HG02610 (cell line): ENCODE results near the gene SAYSD1.

Experiments used
- ATAC-seq: cut with Tn5 transposase; IDR thresholded peaks from one replicate; pipeline ENCODE4 v1.9.1; 2021; ENCODE audit warnings: mild to moderate bottlenecking, moderate library complexity; ENCODE audit not compliant: unreplicated experiment

The SAYSD1 gene

DNA sequence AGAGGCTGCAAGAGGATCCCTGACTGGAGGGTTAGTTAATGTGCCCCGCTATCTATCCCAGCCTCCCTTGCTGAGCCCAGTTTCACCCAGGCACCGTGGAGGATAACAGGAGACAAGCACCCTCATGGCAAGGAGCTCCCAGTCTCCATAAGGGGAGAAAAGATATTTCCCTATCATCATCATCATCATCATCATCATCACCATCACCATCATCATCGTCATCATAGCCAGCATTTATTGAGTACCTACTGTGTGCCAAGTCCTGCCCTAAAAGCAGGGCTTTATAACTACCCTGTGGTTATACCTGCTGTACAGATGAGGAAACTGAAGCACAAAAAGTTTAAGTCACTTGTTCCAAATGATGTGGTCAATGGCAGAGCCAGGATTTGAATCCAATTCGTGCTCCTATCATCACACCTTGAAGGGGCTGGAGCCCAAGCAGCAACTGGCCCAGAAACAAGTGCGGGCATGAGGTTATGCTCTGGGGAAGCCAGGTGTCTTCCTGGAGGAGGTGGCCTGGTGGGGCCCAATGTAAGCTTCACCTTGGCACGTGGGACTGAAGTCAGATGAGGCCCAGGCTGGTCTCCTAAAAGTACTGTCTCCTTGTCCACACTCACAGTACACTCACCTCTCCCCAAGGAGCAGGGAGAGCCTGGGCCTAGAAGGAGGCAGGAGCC, 56.4 kb downstream of the SAYSD1 start:
- ATAC-seq = no peak

DNA sequence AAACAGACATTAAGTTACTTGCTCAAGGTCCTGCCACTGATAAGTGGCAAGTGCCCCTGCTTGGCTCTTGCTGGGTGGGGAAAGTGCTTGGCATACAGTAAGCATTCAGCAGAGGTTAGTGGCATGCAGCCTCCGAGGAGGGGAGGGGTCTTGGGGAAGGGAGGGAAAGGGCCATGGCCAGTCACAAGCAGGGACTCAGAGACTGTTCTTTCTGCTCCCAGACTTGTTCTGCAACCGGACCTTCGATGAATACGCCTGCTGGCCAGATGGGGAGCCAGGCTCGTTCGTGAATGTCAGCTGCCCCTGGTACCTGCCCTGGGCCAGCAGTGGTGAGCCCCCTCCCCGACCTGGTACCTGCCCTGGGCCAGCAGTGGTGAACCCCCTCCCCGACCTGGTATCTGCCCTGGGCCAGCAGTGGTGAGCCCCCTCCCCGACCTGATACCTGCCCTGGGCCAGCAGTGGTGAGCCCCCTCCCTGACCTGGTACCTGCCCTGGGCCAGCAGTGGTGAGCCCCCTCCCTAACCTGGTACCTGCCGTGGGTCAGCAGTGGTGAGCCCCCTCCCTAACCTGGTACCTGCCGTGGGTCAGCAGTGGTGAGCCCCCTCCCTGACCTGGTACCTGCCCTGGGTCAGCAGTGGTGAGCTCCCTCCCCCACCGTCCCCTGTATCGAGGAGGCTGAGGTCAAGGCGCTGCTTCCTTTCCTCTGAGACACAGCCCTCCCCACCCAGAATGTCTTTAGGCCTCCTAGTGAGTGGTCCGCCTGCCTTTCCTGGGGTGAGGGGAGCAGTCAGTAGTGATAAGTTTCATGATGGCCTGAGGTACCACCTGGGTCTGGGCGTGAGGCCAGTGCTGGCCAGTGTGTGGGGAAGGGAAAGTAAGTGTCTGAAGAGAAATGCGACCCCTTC, 57.5 kb downstream of the SAYSD1 start:
- no peak for ATAC-seq

- ATAC-seq = no peak
Measured at GRCh38 chr6:39056681-39057080, 58.3 kb downstream of the SAYSD1 start.

- ATAC-seq = no peak
Measured at GRCh38 chr6:39056191-39056590, 58.8 kb downstream of the SAYSD1 start.

DNA sequence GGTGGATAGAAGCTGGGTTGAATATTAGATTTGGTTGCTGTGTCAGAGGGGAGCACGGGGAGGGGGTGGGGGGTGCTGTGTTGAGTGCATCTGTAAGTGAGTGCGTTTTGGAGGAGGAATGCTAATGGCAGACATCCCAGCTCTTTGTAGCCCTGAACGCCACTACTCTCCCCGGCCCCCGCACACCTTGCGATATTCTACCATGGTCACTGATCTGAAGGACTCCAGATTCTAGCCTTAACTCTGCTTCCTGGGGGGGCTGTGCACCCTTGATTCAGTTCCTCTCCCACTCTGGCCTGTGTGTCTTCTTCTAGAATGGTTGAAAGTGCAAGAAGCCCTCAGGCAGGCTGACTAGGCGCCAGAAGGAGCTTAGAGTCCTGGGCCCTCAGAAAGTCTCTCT, 59.3 kb downstream of the SAYSD1 start:
- ATAC-seq = no peak

DNA sequence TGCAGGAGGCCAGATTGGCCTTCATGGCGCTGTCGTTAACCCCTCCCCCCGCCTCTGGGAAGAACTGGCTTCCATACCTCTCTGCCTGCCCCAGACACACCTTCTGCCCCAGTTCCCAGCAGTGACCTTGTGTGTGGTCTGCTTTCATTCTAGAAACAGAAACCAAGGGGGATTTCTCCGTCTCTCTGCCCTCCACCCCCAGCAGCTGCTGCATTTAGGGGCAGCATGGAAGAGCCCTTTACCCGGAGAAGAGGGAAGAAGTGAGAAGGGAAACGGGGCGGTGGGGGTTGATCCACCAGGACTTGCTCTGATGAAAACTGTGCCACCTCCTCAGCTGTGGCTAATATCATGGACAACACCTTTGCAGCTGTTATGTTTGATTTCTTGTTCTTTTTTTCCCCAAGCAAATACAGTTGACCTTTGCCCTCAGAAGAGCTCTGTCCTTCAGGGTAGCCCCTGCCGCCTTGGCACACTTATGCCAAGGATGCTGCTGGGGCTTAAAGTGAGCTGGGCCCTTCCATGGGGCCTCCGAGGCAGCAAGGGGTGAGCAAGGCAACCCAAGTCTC, 60.3 kb downstream of the SAYSD1 start:
- no peak for ATAC-seq
